ENCODE results near the gene IQGAP2.

The IQGAP2 gene

GRCh38 chr5:76500633-76501393 is 97.7 kb downstream of the IQGAP2 start:
- TF ChIP-seq ZBTB7A (IDR thresholded peaks at IDR 0.05; ENCODE audit: low read depth) (no peak), TCF12 (IDR thresholded peaks at IDR 0.05; ENCODE audit: low read depth) (no peak), EGR1 (IDR thresholded peaks at IDR 0.05) (no peak), REST (IDR thresholded peaks at IDR 0.05; ENCODE audit: low read depth) (no peak), EP300 (IDR thresholded peaks at IDR 0.05; ENCODE audit: borderline replicate concordance) (no peak), TAF1 (IDR thresholded peaks at IDR 0.05; ENCODE audit: low read depth) (no peak), FOXM1 (IDR thresholded peaks at IDR 0.05; ENCODE audit: borderline replicate concordance, low read depth) (no peak)

GRCh38 chr5:76503929-76504328 is 100.8 kb downstream of the IQGAP2 start:
- TF ChIP-seq RAD21 (IDR thresholded peaks at IDR 0.05; ENCODE audit: low read depth) (no peak), FOXM1 (IDR thresholded peaks at IDR 0.05; ENCODE audit: borderline replicate concordance, low read depth) (no peak), USF1 (IDR thresholded peaks at IDR 0.05) (no peak), TAF1 (IDR thresholded peaks at IDR 0.05; ENCODE audit: low read depth) (no peak), REST (IDR thresholded peaks at IDR 0.05; ENCODE audit: low read depth) (no peak), EGR1 (IDR thresholded peaks at IDR 0.05) (no peak), TCF12 (IDR thresholded peaks at IDR 0.05; ENCODE audit: low read depth) (no peak), YY1 (IDR thresholded peaks at IDR 0.05; ENCODE audit: low read depth) (no peak), CEBPB (IDR thresholded peaks at IDR 0.05) (no peak), MAX (IDR thresholded peaks at IDR 0.05) (no peak), ZBTB7A (IDR thresholded peaks at IDR 0.05; ENCODE audit: low read depth) (no peak), EP300 (IDR thresholded peaks at IDR 0.05; ENCODE audit: borderline replicate concordance) (no peak), NFIC (IDR thresholded peaks at IDR 0.05) (no peak), CREB1 (IDR thresholded peaks at IDR 0.05; ENCODE audit: low read depth) (no peak), TEAD4 (IDR thresholded peaks at IDR 0.05) (no peak)

- TF ChIP-seq TEAD4 (IDR thresholded peaks at IDR 0.05), result no peak
- TF ChIP-seq NFIC (IDR thresholded peaks at IDR 0.05), result no peak
- TF ChIP-seq FOXM1 (IDR thresholded peaks at IDR 0.05; ENCODE audit: borderline replicate concordance, low read depth), result no peak
- TF ChIP-seq REST (IDR thresholded peaks at IDR 0.05; ENCODE audit: low read depth), result no peak
- no peak for TF ChIP-seq USF1 (IDR thresholded peaks at IDR 0.05)
- TF ChIP-seq TCF12 (IDR thresholded peaks at IDR 0.05; ENCODE audit: low read depth), result no peak
- no peak for TF ChIP-seq EP300 (IDR thresholded peaks at IDR 0.05; ENCODE audit: borderline replicate concordance)
- no peak for TF ChIP-seq CEBPB (IDR thresholded peaks at IDR 0.05)
- no peak for TF ChIP-seq TAF1 (IDR thresholded peaks at IDR 0.05; ENCODE audit: low read depth)
- no peak for TF ChIP-seq RAD21 (IDR thresholded peaks at IDR 0.05; ENCODE audit: low read depth)
- no peak for TF ChIP-seq CREB1 (IDR thresholded peaks at IDR 0.05; ENCODE audit: low read depth)
- no peak for TF ChIP-seq MAX (IDR thresholded peaks at IDR 0.05)
- TF ChIP-seq EGR1 (IDR thresholded peaks at IDR 0.05), result no peak
- TF ChIP-seq YY1 (IDR thresholded peaks at IDR 0.05; ENCODE audit: low read depth), result no peak
- TF ChIP-seq ZBTB7A (IDR thresholded peaks at IDR 0.05; ENCODE audit: low read depth), result no peak
These were observed 101.9 kb downstream of the IQGAP2 start for GRCh38 chr5:76504901-76505564.

- TF ChIP-seq MAX (IDR thresholded peaks at IDR 0.05) (no peak), CREB1 (IDR thresholded peaks at IDR 0.05; ENCODE audit: low read depth) (no peak), ZBTB7A (IDR thresholded peaks at IDR 0.05; ENCODE audit: low read depth) (no peak), REST (IDR thresholded peaks at IDR 0.05; ENCODE audit: low read depth) (no peak), YY1 (IDR thresholded peaks at IDR 0.05; ENCODE audit: low read depth) (no peak), RAD21 (IDR thresholded peaks at IDR 0.05; ENCODE audit: low read depth) (no peak), USF1 (IDR thresholded peaks at IDR 0.05) (no peak), CEBPB (IDR thresholded peaks at IDR 0.05) (no peak), EP300 (IDR thresholded peaks at IDR 0.05; ENCODE audit: borderline replicate concordance) (no peak), TAF1 (IDR thresholded peaks at IDR 0.05; ENCODE audit: low read depth) (no peak), FOXM1 (IDR thresholded peaks at IDR 0.05; ENCODE audit: borderline replicate concordance, low read depth) (no peak), TEAD4 (IDR thresholded peaks at IDR 0.05) (no peak), NFIC (IDR thresholded peaks at IDR 0.05) (no peak), EGR1 (IDR thresholded peaks at IDR 0.05) (no peak), TCF12 (IDR thresholded peaks at IDR 0.05; ENCODE audit: low read depth) (no peak)
These were observed 110.4 kb downstream of the IQGAP2 start for GRCh38 chr5:76513476-76513875.
